Measurements from ENCODE around the gene WDR44. TPM values are rescaled to one million over a fixed set of nuclear protein-coding genes. Genes with fewer than 3 reads are reported as not detected.
"Not testable (repeated sequence)": the region's sequence is repeated elsewhere in the genome, so short reads cannot be mapped to it uniquely, and the experiment has no call there.

Gene WDR44, protein sequence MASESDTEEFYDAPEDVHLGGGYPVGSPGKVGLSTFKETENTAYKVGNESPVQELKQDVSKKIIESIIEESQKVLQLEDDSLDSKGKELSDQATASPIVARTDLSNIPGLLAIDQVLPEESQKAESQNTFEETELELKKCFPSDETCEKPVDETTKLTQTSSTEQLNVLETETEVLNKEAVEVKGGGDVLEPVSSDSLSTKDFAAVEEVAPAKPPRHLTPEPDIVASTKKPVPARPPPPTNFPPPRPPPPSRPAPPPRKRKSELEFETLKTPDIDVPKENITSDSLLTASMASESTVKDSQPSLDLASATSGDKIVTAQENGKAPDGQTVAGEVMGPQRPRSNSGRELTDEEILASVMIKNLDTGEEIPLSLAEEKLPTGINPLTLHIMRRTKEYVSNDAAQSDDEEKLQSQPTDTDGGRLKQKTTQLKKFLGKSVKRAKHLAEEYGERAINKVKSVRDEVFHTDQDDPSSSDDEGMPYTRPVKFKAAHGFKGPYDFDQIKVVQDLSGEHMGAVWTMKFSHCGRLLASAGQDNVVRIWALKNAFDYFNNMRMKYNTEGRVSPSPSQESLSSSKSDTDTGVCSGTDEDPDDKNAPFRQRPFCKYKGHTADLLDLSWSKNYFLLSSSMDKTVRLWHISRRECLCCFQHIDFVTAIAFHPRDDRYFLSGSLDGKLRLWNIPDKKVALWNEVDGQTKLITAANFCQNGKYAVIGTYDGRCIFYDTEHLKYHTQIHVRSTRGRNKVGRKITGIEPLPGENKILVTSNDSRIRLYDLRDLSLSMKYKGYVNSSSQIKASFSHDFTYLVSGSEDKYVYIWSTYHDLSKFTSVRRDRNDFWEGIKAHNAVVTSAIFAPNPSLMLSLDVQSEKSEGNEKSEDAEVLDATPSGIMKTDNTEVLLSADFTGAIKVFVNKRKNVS
- total RNA-seq, result 1 to 10 TPM; 3.1 to 8.9 (median 4.6) TPM
- polyA plus RNA-seq, result 1 to 10 TPM; 2.2 to 3.6 TPM

DNA sequence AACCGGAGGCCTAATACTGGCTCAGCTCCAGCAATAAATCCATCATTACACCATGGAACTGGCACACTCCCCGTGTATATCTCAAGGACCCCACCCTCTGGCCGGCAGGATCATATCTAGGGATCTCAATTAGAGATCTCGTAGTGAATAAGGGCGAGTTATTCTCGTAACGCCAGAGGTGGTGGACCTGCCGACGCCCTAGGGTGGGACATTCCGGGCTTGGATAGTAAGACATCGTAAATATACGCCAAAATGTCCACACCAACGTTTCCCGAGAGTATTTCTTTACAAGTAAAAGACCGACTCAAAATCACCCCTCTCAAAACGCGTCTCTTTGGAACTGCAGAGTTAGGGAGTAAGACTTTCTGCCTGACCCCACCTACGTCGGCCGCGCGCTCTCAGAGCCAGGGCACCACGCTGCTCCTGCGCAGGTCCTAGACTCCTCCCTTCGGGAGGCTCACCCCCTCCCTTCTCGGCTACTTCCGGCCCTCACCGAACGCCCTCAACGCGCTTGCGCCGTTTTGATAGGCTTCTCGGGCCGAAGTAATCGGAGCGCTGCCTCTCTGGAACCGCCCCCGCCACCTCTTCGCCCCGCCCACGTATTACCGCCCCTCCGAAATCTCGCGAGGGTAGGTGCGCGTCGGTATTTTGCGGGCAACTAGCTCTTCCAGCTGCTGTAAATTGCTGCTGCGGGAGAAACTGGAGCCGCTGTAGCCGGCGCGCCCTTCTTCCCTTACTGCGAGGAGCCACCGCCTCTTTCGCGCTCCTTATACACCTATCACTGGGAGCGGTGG, at the start of gene WDR44:
Gene WDR44 (plus strand): TSS at position 643 of the 794 bp plus-strand sequence. CDS start 398 bp downstream, outside the sequence.
- ATAC-seq, result peak; percentile 92 to 96 (median 95)
- peak within 1 kb of the TSS; percentile 27 to 58 (median 48) for H3K4me3 ChIP-seq
- peak; percentile 93 to 96 (median 94) for DNase-seq
- TF ChIP-seq, protein P1, sequence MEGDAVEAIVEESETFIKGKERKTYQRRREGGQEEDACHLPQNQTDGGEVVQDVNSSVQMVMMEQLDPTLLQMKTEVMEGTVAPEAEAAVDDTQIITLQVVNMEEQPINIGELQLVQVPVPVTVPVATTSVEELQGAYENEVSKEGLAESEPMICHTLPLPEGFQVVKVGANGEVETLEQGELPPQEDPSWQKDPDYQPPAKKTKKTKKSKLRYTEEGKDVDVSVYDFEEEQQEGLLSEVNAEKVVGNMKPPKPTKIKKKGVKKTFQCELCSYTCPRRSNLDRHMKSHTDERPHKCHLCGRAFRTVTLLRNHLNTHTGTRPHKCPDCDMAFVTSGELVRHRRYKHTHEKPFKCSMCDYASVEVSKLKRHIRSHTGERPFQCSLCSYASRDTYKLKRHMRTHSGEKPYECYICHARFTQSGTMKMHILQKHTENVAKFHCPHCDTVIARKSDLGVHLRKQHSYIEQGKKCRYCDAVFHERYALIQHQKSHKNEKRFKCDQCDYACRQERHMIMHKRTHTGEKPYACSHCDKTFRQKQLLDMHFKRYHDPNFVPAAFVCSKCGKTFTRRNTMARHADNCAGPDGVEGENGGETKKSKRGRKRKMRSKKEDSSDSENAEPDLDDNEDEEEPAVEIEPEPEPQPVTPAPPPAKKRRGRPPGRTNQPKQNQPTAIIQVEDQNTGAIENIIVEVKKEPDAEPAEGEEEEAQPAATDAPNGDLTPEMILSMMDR (IDR thresholded peaks at IDR 0.05), result no peak
- intact Hi-C loops (cut with DNase I), result no loop called here
- no peaks in the 10 kb centered on the region for H3K27me3 ChIP-seq
- H3K36me3 ChIP-seq, result no peaks in the 10 kb centered on the region
- 0 to 32% methylated on average over 60 of the region's 60 CpGs for WGBS, 2 donors
- FAIRE-seq, result peak; percentile 94
- H3K4me1 ChIP-seq, result peaks cover 0 to 8% (median 0%) of the 10 kb centered on the region in 3 donors
- H3K9me3 ChIP-seq, result no peaks in the 10 kb centered on the region
- H3K27ac ChIP-seq, result peak within 1 kb of the TSS; percentile 79 to 89 (median 83)

DNA sequence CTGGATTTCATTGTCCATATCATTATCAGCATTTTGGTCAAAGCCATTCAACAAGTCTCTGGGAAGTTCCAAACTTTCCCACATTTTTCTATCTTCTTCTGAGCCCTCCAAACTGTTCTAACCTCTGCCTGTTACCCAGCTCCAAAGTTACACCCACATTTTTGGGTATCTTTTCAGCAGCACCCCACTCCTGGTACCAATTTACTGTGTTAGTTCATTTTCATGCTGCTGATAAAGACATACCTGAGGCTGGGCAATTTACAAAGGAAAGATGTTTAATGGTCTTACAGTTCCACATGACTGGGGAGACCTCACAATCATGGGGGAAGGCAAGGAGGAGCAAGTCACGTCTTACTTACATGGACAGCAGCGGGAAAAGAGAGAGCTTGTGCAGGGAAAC, 40.1 kb upstream of the WDR44 start:
- peaks cover 0 to 16% (median 2%) of the 10 kb centered on the region in 4 donors for H3K27me3 ChIP-seq
- H3K36me3 ChIP-seq; H3K27ac ChIP-seq; FAIRE-seq; H3K4me1 ChIP-seq; H3K4me3 ChIP-seq; ATAC-seq; DNase-seq; intact Hi-C loops (cut with DNase I); H3K9me3 ChIP-seq: not testable (repeated sequence)
- 84 to 90% methylated on average over 2 of the region's 2 CpGs for WGBS, 2 donors

DNA sequence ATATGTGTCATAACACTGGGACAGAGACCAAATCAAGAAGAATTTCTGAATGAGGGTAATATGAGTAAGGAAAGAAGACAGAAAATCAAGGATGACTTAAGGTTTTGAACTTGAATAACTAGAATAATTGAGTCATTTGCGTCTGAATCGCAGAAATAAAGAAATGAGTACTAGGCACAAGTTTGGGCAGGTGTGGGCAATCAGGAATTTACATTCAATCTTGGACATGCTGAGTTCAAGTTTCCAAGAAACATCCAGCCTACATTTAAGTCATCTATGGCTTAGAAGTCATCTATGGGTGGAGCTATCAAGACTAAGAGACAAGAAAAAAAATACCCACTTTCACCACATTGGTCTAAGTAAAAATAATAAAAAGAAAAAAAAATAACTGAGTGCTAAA, 30.4 kb upstream of the WDR44 start:
- 63 to 86% methylated on average over 2 of the region's 2 CpGs for WGBS, 2 donors
- H3K4me1 ChIP-seq, result no peaks in the 10 kb centered on the region
- ATAC-seq (no peak), DNase-seq (no peak), FAIRE-seq (no peak)
- no peaks in the 10 kb centered on the region for H3K9me3 ChIP-seq
- H3K4me3 ChIP-seq, result no peak overlapping the region
- H3K27ac ChIP-seq, result no peak overlapping the region
- TF ChIP-seq, protein P1 (IDR thresholded peaks at IDR 0.05), result no peak
- H3K36me3 ChIP-seq, result no peaks in the 10 kb centered on the region
- intact Hi-C loops (cut with DNase I), result no loop called here
- H3K27me3 ChIP-seq, result no peaks in the 10 kb centered on the region

DNA sequence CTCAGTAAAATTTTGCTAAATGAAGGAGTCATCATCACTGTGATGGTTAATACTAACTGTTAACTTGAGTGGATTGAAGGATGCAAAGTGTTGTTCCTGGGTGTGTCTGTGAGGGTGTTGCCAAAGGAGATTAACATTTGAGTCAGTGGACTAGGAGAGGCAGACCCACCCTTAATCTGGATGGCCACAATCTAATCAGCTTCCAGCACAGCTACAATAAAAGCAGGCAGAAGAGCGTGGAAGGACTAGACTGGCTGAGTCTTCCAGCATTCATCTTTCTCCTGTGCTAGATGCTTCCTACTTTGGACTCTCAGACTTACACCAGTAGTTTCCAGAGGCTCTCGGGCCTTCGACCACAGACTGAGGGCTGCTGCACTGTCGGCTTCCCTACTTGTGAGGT, 21.3 kb upstream of the WDR44 start:
- ATAC-seq (no peak), FAIRE-seq (no peak)
- intact Hi-C loops (cut with DNase I), result no loop called here

More for the DNA sequence above, 21.3 kb upstream of the WDR44 start:
- H3K4me3 ChIP-seq, result no peak overlapping the region
- TF ChIP-seq, protein P1 (IDR thresholded peaks at IDR 0.05), result no peak
- H3K27me3 ChIP-seq, result no peaks in the 10 kb centered on the region
- no peaks in the 10 kb centered on the region for H3K9me3 ChIP-seq
- no peaks in the 10 kb centered on the region for H3K4me1 ChIP-seq
- no peaks in the 10 kb centered on the region for H3K36me3 ChIP-seq
- no peak overlapping the region for H3K27ac ChIP-seq
- WGBS, 2 donors, result 54 to 58% methylated on average over 4 of the region's 4 CpGs
- DNase-seq, result no peak

Measured in pancreas (tissue), 10 donors.